ENCODE results near the gene PRTFDC1.
A peak's percentile ranks its signal among the peaks of the same experiment; 100 is the strongest.

Gene PRTFDC1, protein sequence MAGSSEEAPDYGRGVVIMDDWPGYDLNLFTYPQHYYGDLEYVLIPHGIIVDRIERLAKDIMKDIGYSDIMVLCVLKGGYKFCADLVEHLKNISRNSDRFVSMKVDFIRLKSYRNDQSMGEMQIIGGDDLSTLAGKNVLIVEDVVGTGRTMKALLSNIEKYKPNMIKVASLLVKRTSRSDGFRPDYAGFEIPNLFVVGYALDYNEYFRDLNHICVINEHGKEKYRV

DNA sequence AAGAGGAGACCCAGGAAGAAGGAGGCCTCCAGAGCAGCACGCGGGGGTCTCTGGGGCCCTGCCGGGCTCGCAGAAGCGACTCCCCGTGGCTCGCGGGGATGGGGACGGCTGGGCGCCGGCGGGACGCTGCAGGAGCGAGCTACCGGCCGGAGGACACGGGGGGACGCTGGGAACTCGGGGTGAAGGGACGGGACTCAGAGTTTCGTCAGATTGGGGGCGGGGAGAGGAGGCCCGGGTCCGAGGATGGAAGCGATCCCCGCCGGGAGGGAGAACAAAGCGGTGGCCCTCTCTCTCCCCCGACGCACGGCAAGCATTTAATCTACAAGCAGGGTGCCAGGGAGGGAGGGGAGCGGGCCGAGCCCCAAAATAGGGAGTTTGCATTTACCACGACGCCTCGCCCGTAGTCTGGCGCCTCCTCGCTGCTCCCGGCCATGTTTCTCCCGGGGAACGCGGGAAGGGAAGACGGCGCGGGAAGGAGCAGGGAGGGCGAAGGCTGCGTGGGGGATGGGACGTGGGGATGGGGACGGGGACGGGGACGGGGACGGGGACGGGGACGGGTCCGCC, at the start of gene PRTFDC1:
TSS of gene PRTFDC1 (minus strand) at position 464 of the 564 bp plus-strand sequence. CDS start at position 433, 31 bp downstream.
- TF ChIP-seq, protein P1, sequence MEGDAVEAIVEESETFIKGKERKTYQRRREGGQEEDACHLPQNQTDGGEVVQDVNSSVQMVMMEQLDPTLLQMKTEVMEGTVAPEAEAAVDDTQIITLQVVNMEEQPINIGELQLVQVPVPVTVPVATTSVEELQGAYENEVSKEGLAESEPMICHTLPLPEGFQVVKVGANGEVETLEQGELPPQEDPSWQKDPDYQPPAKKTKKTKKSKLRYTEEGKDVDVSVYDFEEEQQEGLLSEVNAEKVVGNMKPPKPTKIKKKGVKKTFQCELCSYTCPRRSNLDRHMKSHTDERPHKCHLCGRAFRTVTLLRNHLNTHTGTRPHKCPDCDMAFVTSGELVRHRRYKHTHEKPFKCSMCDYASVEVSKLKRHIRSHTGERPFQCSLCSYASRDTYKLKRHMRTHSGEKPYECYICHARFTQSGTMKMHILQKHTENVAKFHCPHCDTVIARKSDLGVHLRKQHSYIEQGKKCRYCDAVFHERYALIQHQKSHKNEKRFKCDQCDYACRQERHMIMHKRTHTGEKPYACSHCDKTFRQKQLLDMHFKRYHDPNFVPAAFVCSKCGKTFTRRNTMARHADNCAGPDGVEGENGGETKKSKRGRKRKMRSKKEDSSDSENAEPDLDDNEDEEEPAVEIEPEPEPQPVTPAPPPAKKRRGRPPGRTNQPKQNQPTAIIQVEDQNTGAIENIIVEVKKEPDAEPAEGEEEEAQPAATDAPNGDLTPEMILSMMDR (IDR thresholded peaks at IDR 0.05; ENCODE audit: low read length, missing control alignments): peak; percentile 15
- peak within 1 kb of the TSS; percentile 49 for H3K4me3 ChIP-seq (replicated peaks; ENCODE audit: low read depth, low read length)
- no peak for DNase-seq (ENCODE audit: low read depth)

DNA sequence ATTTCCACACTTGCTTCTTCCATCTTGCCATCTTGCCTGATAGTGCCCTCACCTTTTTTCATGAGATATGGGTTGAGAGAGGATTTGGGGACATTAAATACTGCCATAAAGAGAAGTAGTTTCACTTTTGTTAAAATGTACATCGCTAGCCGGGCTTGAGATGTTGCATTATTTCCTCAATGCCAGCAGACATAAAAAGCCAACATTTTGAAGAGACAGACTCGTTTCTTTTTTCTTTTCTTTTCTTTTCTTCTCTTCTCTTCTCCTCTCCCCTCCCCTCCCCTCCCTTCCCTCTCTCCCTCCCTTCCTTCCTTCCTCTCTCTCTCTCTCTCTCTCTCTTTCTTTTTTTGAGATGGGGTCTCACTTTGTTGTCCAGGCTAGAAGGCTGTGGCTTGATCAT, 45.6 kb upstream of the PRTFDC1 start:
- TF ChIP-seq, protein P1 (IDR thresholded peaks at IDR 0.05; ENCODE audit: low read length, missing control alignments): no peak
- no peak for DNase-seq (ENCODE audit: low read depth)
- no peak overlapping the region for H3K4me3 ChIP-seq (replicated peaks; ENCODE audit: low read depth, low read length)

DNA sequence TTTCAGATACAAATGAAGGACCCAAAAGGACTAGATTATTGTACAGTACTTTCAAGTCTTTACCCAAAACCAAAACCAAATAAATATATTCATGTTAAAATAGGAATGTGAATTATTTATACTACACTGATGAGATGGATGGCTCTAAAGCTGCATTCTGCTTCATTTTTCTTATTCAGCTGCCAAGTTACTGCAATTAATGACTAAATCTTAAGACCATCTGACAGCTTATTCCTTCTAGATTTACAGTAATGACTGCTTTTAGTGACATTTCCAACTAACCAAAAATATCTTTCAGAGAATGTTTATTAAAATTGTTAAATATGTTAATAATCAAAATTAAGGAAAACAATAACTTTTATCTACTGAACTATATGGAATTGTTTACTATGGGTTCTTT, 42.7 kb upstream of the PRTFDC1 start:
- H3K4me3 ChIP-seq (replicated peaks; ENCODE audit: low read depth, low read length): no peak overlapping the region
- TF ChIP-seq, protein P1 (IDR thresholded peaks at IDR 0.05; ENCODE audit: low read length, missing control alignments): no peak
- DNase-seq (ENCODE audit: low read depth): no peak

DNA sequence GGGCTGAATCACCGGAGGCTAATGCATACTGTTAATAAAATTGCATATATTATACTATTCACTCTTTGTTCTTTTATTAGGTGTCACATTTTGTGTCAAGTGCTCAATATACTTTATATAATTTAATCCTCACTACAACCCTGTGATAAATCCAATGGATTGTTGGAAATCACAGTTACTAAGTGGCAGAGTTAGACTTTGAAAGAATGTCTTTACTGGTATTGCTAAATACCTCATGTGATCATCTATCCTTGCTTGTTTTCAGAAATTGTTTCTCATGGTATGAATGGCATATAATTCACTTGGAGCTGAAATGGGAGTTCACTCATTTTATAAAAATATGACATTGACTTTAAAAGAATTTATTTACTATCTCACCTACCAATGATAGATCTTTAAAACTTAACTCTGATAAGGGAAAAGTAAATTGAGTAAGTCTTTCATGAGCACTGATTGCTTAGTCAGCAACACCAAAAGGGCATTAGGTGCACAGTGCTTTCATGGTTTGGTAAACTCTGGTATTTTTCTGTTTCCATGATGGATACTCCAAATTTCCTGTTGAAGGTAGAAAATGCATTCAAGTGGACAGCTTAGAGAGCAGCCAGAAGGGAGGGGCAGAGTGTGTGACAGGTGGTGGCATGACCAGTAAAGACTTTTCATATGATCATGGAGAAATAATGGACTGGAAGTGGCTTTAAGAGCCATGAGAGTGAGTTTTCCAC, 41.0 kb upstream of the PRTFDC1 start:
- no peak overlapping the region for H3K4me3 ChIP-seq (replicated peaks; ENCODE audit: low read depth, low read length)
- DNase-seq (ENCODE audit: low read depth): no peak

DNA sequence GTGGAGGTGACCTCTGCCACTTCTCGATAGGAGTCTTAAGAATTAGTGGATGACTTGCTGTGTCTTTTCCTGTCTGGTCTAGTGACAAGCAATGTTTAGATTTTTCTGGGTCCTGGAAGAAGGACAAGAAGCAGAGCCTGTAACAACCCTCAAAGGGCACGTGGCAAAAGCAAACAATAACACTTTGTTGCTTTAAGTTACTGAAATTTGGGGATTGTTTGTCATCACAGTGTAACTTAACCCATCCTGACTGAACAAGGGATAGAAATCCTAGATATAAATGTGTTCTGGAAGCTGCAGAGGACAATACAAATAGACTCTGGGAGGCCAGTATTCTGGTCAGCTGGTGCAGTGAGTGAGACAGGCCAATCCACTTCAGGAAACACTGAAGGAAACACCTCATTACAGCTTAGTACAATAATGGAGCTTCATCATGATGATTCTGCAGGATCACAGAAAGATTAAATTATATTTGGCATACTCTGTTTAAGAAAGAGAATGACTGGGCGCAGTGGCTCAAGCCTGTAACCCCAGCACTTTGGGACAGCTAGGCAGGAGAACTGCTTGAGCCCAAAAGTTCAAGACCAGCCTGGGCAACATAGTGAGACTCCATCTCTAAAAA, 40.2 kb upstream of the PRTFDC1 start:
- no peak for DNase-seq (ENCODE audit: low read depth)
- H3K4me3 ChIP-seq (replicated peaks; ENCODE audit: low read depth, low read length): no peak overlapping the region
- TF ChIP-seq, protein P1 (IDR thresholded peaks at IDR 0.05; ENCODE audit: low read length, missing control alignments): no peak

More for the DNA sequence above, 41.0 kb upstream of the PRTFDC1 start:
- TF ChIP-seq, protein P1 (IDR thresholded peaks at IDR 0.05; ENCODE audit: low read length, missing control alignments): no peak

DNA sequence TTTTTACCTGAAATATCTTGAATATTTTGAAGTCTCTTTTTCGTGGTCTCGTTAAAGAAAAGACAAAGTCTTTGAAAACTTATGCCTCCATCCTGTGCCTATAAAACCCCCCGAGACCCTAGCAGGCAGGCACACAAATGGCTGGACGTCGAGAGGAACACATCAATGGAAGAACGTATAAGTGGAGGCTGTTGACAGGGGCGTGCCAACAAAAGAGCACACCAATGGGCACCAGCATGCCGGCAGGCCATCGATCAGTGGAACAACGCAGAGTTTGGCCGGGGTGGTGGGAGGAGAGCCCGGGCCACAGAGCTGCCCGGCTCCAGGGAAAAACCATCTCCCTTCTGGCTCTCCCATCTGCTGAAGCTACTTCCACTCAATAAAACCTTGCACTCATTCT, 38.9 kb upstream of the PRTFDC1 start:
- H3K4me3 ChIP-seq (replicated peaks; ENCODE audit: low read depth, low read length): no peak overlapping the region
- DNase-seq (ENCODE audit: low read depth): no peak
- TF ChIP-seq, protein P1 (IDR thresholded peaks at IDR 0.05; ENCODE audit: low read length, missing control alignments): no peak

All from fibroblast of pulmonary artery (primary cell).